Common myeloid progenitor, CD34-positive (primary cell): ENCODE results near the gene SLMAP. TPM values are rescaled to one million over a fixed set of nuclear protein-coding genes. Genes with fewer than 3 reads are reported as not detected.
A peak's percentile ranks its signal among the peaks of the same experiment; 100 is the strongest.

ENCODE experiments used
- CTCF ChIA-PET: fragments of 350-600 bp; sonication (Branson Sonifier 250); formaldehyde crosslinking; loops from one replicate; lab custom pipeline; 2021; ENCODE audit warnings: antibody characterized with exemption; lab: Charles Lee
- POLR2A ChIA-PET: fragments of 350-600 bp; sonication (Branson Sonifier 250); formaldehyde crosslinking; loops from one replicate; lab custom pipeline; 2021; ENCODE audit warnings: antibody characterized with exemption; lab: Charles Lee
- DNase-seq, 3 donors: peaks; one replicate each; pipeline versions ENCODE4 v3.0.0 to v3.0.0-alpha.2; 2013
- H3K27ac ChIP-seq, 2 experiments: 1 replicate in 1 of 2; 2 replicates in 1 of 2; pipeline ENCODE4 v1.7.0; 2013; ENCODE audit warnings: inconsistent platforms in 2 of 2, low read length in 2 of 2, mild to moderate bottlenecking in 2 of 2, low read depth in 1 of 2, moderate library complexity in 1 of 2; ENCODE audit not compliant: severe bottlenecking in 2 of 2, insufficient read depth in 1 of 2, poor library complexity in 1 of 2
- H3K27me3 ChIP-seq, 5 experiments: replicated peaks in 2 of 5; 1 replicate in 3 of 5; 2 replicates in 2 of 5; pipeline versions ENCODE4 v1.6.1 to v1.7.0; 2013; ENCODE audit warnings: low read length in 4 of 5, mild to moderate bottlenecking in 2 of 5, moderate library complexity in 2 of 5, inconsistent platforms in 1 of 5; ENCODE audit not compliant: insufficient read depth in 5 of 5, control insufficient read depth in 4 of 5
- H3K36me3 ChIP-seq, 4 experiments: 1 replicate in 2 of 4; 2 replicates in 2 of 4; pipeline versions ENCODE4 v1.6.1 to v1.7.0; 2013; ENCODE audit warnings: low read length in 3 of 4, control low read depth in 1 of 4, mild to moderate bottlenecking in 1 of 4; ENCODE audit not compliant: control insufficient read depth in 4 of 4, insufficient read depth in 4 of 4
- H3K4me1 ChIP-seq, 4 experiments: 1 replicate in 3 of 4; 2 replicates in 1 of 4; pipeline versions ENCODE4 v1.6.1 to v1.7.1; 2013; ENCODE audit warnings: low read length in 3 of 4, mild to moderate bottlenecking in 3 of 4, control low read depth in 1 of 4, inconsistent platforms in 1 of 4, moderate library complexity in 1 of 4; ENCODE audit not compliant: control insufficient read depth in 4 of 4, insufficient read depth in 4 of 4; ENCODE audit errors: control extremely low read depth in 1 of 4
- H3K4me3 ChIP-seq, 7 experiments: 1 replicate in 4 of 7; 2 replicates in 3 of 7; pipeline versions ENCODE4 v1.5.1 to v1.7.0; 2013; ENCODE audit warnings: mild to moderate bottlenecking in 7 of 7, low read length in 6 of 7, moderate library complexity in 6 of 7, inconsistent platforms in 2 of 7, low read depth in 2 of 7, control low read depth in 1 of 7; ENCODE audit not compliant: insufficient read depth in 4 of 7, control insufficient read depth in 1 of 7; ENCODE audit errors: extremely low read depth in 1 of 7
- H3K9me3 ChIP-seq, 5 experiments: 1 replicate in 4 of 5; 2 replicates in 1 of 5; pipeline versions ENCODE4 v1.6.1 to v1.7.1; 2013; ENCODE audit warnings: low read length in 4 of 5, mild to moderate bottlenecking in 2 of 5, inconsistent platforms in 1 of 5, low read depth in 1 of 5, moderate library complexity in 1 of 5; ENCODE audit not compliant: control insufficient read depth in 4 of 5, insufficient read depth in 2 of 5; ENCODE audit errors: control extremely low read depth in 1 of 5
- WGBS: methylation state at CpG from one replicate; pipeline ENCODE4 v1.1.5; 2013; ENCODE audit not compliant: insufficient coverage; 5-methylcytosine and 5-hydroxymethylcytosine counted together
- polyA plus RNA-seq: library from polyadenylated mRNA; unstranded; fragments of 120-200 nt; gene quantifications from one replicate; pipeline ENCODE4 v1.2.1, GENCODE V29; 2013

SLMAP gene, protein sequence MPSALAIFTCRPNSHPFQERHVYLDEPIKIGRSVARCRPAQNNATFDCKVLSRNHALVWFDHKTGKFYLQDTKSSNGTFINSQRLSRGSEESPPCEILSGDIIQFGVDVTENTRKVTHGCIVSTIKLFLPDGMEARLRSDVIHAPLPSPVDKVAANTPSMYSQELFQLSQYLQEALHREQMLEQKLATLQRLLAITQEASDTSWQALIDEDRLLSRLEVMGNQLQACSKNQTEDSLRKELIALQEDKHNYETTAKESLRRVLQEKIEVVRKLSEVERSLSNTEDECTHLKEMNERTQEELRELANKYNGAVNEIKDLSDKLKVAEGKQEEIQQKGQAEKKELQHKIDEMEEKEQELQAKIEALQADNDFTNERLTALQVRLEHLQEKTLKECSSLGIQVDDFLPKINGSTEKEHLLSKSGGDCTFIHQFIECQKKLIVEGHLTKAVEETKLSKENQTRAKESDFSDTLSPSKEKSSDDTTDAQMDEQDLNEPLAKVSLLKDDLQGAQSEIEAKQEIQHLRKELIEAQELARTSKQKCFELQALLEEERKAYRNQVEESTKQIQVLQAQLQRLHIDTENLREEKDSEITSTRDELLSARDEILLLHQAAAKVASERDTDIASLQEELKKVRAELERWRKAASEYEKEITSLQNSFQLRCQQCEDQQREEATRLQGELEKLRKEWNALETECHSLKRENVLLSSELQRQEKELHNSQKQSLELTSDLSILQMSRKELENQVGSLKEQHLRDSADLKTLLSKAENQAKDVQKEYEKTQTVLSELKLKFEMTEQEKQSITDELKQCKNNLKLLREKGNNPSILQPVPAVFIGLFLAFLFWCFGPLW
- polyA plus RNA-seq = 33.1 TPM

DNA sequence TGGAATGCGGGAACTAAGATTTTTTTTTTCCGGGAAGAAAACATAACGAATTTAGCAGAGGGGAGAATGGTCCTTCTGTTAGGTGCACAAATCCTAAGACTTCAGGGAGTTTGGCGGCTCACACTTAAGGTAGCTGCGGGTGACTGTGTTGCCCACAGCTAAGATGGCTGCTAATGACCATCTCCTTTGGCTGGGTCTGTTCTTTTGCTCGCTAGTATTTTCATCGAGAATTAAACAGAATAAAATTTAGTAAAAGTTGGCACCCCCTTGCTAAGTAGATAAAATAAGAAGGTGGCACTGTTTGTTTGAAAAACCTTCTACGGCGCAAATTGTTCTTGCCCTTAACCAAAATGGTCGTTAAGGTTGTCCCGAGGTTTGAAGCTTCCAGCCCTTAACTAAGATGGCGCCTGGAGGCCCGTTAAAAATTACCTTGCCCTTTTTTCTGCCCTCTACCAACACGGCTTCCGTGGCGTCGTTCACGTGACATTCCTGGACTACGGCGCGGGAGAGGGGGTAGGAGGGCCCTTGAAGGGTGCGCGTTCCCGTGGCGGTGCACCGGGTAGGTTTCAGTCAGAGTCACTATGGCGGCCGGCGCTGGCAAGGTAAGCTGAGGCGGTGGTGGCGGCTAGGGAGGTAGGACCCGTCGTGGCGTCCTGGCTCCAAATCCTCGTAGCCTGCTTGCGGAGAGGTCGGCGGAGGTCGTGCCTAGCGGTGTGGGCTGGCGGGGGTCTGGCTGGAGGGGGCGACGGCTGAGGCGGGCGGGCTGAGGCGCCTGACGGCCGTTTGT lies at the start of gene SLMAP:
Gene SLMAP (plus strand): TSS at position 569 of the 787 bp plus-strand sequence. CDS start 1,343 bp downstream, outside the sequence.
- Histone ChIP-seq H3K4me3 (peak within 1 kb of the TSS; percentile 89 to 100 (median 93)), H3K27me3 (no peaks in the 10 kb centered on the region), H3K36me3 (peaks cover 0 to 15% (median 6%) of the 10 kb centered on the region in 4 experiments), H3K4me1 (peaks cover 11 to 33% (median 22%) of the 10 kb centered on the region in 4 experiments), H3K27ac (peak within 1 kb of the TSS; percentile 97 to 99), H3K9me3 (no peaks in the 10 kb centered on the region)
- POLR2A ChIA-PET = interaction anchor here (0.5 to 1.6 kb wide), 5 partner anchors 9 to 180 kb away, joined by 3 to 5 read pairs (median 3); partner anchors contain the start of gene DENND6A
- CTCF ChIA-PET = interaction anchor here (0.7 to 1.5 kb wide), 5 partner anchors 15 to 97 kb away, joined by 3 to 9 read pairs (median 3); no protein-coding TSS in a partner anchor
- peak; percentile 97 to 99 (median 99) for DNase-seq
- WGBS = 0% methylated on average over 36 of the region's 48 CpGs

GRCh38 chr3:57706462-57706861 lies 49.6 kb upstream of the SLMAP start:
- peaks cover 0 to 6% (median 0%) of the 10 kb centered on the region in 4 experiments for H3K4me1 ChIP-seq
- H3K4me3 ChIP-seq = no peak overlapping the region
- no peaks in the 10 kb centered on the region for H3K36me3 ChIP-seq
- H3K9me3 ChIP-seq = no peaks in the 10 kb centered on the region
- no peaks in the 10 kb centered on the region for H3K27me3 ChIP-seq
- peak in 2 of 3 donors; percentile 30 to 35 for DNase-seq
- CTCF ChIA-PET = no interaction called here
- WGBS = 95% methylated on average over 2 of the region's 3 CpGs
- no peak overlapping the region for H3K27ac ChIP-seq
- POLR2A ChIA-PET = no interaction called here

- 0% methylated on average over 1 of the region's 2 CpGs for WGBS
- H3K36me3 ChIP-seq = no peaks in the 10 kb centered on the region
- H3K27me3 ChIP-seq = no peaks in the 10 kb centered on the region
- peaks cover 0 to 6% (median 0%) of the 10 kb centered on the region in 4 experiments for H3K4me1 ChIP-seq
- no peak overlapping the region for H3K4me3 ChIP-seq
- H3K27ac ChIP-seq = no peak overlapping the region
- CTCF ChIA-PET = interaction anchor here (1.2 kb wide), 2 partner anchors 17 to 20 kb away, joined by 3 read pairs; partner anchors contain the start of gene DENND6A
- DNase-seq = no peak
- H3K9me3 ChIP-seq = no peaks in the 10 kb centered on the region
- POLR2A ChIA-PET = no interaction called here
Observed at GRCh38 chr3:57709031-57709430, 47.1 kb upstream of the SLMAP start.

DNA sequence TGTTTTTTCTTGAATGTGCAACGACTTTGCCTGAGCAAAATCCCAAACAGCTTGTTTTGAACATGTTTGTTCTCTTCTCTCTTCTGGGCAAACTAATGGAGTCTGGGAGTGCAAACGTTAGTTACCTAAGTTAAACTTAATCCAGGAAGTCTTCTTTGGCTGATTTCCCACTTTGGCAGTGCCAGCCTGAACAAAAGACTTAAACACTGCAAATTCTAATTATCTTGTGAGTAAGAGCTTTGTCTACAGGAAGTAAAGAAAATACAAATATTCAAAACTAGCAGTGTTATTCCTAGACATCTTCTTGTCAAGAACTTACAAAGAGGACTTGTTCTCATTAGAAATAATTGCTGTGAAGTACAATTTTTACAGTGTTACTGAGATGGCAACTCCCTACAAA lies 46.5 kb upstream of the SLMAP start:
- CTCF ChIA-PET = interaction anchor here (1.2 kb wide), 2 partner anchors 17 to 20 kb away, joined by 3 read pairs; partner anchors contain the start of gene DENND6A
- H3K9me3 ChIP-seq = no peaks in the 10 kb centered on the region
- WGBS = 83% methylated on average over 1 of the region's 2 CpGs

GRCh38 chr3:57715686-57716085 lies 40.4 kb upstream of the SLMAP start:
- ChIA-PET CTCF (interaction anchor here (0.6 to 1.2 kb wide), 3 partner anchors 18 to 121 kb away, joined by 3 to 4 read pairs (median 3); no protein-coding TSS in a partner anchor), POLR2A (interaction anchor here (0.7 kb wide), 1 partner anchor 19 kb away, joined by 4 read pairs; no protein-coding TSS in a partner anchor)
- Histone ChIP-seq H3K27ac (no peak overlapping the region), H3K27me3 (no peaks in the 10 kb centered on the region), H3K4me1 (no peaks in the 10 kb centered on the region), H3K4me3 (no peak overlapping the region), H3K9me3 (no peaks in the 10 kb centered on the region), H3K36me3 (no peaks in the 10 kb centered on the region)
- DNase-seq = peak in 2 of 3 donors; percentile 5 to 42
- WGBS = 95% methylated on average over 3 of the region's 4 CpGs

More for the DNA sequence above, 46.5 kb upstream of the SLMAP start:
- POLR2A ChIA-PET = no interaction called here
- no peaks in the 10 kb centered on the region for H3K36me3 ChIP-seq
- peaks cover 0 to 6% (median 0%) of the 10 kb centered on the region in 4 experiments for H3K4me1 ChIP-seq
- no peak overlapping the region for H3K27ac ChIP-seq
- DNase-seq = no peak
- H3K4me3 ChIP-seq = no peak overlapping the region
- H3K27me3 ChIP-seq = no peaks in the 10 kb centered on the region

- H3K9me3 ChIP-seq = no peaks in the 10 kb centered on the region
- H3K27ac ChIP-seq = no peak overlapping the region
- WGBS = 100% methylated on average over 2 of the region's 6 CpGs
- H3K27me3 ChIP-seq = no peaks in the 10 kb centered on the region
- no peak overlapping the region for H3K4me3 ChIP-seq
- CTCF ChIA-PET = interaction anchor here (1.2 kb wide), 1 partner anchor 119 kb away, joined by 4 read pairs; no protein-coding TSS in a partner anchor
- POLR2A ChIA-PET = no interaction called here
- no peak for DNase-seq
- H3K4me1 ChIP-seq = no peaks in the 10 kb centered on the region
- no peaks in the 10 kb centered on the region for H3K36me3 ChIP-seq
Observed at GRCh38 chr3:57717205-57717868, 38.8 kb upstream of the SLMAP start.
